ENCODE results near the gene NCAM2.

Gene NCAM2

GRCh38 chr21:21085206-21085605 is 87.0 kb downstream of the NCAM2 start (continued):
- TF ChIP-seq PRDM6 (tag by site-specific recombination; IDR thresholded peaks at IDR 0.05) (no peak), ZNF366 (tag by site-specific recombination; conservative IDR thresholded peaks at IDR 0.05) (no peak), ZFP41 (tag by site-specific recombination; IDR thresholded peaks at IDR 0.05; ENCODE audit: borderline replicate concordance) (no peak), EGR2 (tag by site-specific recombination; IDR thresholded peaks at IDR 0.05; ENCODE audit: low read depth) (no peak), ZNF707 (tag by site-specific recombination; IDR thresholded peaks at IDR 0.05) (no peak), ZNF600 (tag by site-specific recombination; IDR thresholded peaks at IDR 0.05) (no peak), IKZF3 (tag by site-specific recombination; IDR thresholded peaks at IDR 0.05) (no peak), ZNF843 (tag by site-specific recombination; IDR thresholded peaks at IDR 0.05) (no peak), ZNF548 (tag by site-specific recombination; IDR thresholded peaks at IDR 0.05) (no peak)
- TF ChIP-seq, protein P1, sequence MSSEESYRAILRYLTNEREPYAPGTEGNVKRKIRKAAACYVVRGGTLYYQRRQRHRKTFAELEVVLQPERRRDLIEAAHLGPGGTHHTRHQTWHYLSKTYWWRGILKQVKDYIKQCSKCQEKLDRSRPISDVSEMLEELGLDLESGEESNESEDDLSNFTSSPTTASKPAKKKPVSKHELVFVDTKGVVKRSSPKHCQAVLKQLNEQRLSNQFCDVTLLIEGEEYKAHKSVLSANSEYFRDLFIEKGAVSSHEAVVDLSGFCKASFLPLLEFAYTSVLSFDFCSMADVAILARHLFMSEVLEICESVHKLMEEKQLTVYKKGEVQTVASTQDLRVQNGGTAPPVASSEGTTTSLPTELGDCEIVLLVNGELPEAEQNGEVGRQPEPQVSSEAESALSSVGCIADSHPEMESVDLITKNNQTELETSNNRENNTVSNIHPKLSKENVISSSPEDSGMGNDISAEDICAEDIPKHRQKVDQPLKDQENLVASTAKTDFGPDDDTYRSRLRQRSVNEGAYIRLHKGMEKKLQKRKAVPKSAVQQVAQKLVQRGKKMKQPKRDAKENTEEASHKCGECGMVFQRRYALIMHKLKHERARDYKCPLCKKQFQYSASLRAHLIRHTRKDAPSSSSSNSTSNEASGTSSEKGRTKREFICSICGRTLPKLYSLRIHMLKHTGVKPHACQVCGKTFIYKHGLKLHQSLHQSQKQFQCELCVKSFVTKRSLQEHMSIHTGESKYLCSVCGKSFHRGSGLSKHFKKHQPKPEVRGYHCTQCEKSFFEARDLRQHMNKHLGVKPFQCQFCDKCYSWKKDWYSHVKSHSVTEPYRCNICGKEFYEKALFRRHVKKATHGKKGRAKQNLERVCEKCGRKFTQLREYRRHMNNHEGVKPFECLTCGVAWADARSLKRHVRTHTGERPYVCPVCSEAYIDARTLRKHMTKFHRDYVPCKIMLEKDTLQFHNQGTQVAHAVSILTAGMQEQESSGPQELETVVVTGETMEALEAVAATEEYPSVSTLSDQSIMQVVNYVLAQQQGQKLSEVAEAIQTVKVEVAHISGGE (tag by site-specific recombination; conservative IDR thresholded peaks at IDR 0.05; ENCODE audit: low read depth), result no peak
- TF ChIP-seq, protein P2, sequence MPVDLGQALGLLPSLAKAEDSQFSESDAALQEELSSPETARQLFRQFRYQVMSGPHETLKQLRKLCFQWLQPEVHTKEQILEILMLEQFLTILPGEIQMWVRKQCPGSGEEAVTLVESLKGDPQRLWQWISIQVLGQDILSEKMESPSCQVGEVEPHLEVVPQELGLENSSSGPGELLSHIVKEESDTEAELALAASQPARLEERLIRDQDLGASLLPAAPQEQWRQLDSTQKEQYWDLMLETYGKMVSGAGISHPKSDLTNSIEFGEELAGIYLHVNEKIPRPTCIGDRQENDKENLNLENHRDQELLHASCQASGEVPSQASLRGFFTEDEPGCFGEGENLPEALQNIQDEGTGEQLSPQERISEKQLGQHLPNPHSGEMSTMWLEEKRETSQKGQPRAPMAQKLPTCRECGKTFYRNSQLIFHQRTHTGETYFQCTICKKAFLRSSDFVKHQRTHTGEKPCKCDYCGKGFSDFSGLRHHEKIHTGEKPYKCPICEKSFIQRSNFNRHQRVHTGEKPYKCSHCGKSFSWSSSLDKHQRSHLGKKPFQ (tag by site-specific recombination; IDR thresholded peaks at IDR 0.05), result no peak

DNA sequence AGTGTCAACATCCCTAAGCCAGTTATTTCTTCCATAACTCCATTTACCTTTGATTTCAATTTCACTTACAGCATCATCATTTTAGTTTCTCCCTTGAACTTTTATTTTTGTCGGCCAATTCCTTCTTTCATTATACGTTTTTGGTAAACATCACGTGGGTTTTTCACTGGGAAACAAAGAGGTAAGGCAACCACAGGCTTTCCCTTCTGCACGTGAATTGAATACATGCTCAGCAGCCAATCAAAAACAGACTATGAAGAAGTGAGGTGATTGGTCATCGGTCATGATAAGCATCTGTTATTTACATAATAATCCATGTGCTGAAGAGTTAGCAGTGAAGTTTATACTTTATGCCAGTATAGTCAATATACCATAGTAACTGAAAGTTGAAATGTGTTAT is 98.7 kb downstream of the NCAM2 start:
- Histone ChIP-seq H3K27ac (ENCODE audit: extremely low read depth, low read depth, low read length) (no peak overlapping the region), H3K4me3 (ENCODE audit: low read depth, low read length) (no peak overlapping the region), H3K9me3 (ENCODE audit: control insufficient read depth, insufficient read depth, low read depth, low read length) (no peaks in the 10 kb centered on the region), H3K4me1 (ENCODE audit: control insufficient read depth, insufficient read depth, low read length) (no peaks in the 10 kb centered on the region), H3K36me3 (ENCODE audit: control insufficient read depth in 2 of 2, insufficient read depth in 1 of 2, low read length in 2 of 2) (no peaks in the 10 kb centered on the region)
- CTCF ChIA-PET, result interaction anchor here (1.4 kb wide), 1 partner anchor 30 kb away, joined by 3 read pairs; no protein-coding TSS in a partner anchor
- POLR2A ChIA-PET, result no interaction called here
- no peak for TF ChIP-seq ZNF596 (tag by site-specific recombination; IDR thresholded peaks at IDR 0.05)
- TF ChIP-seq ZNF747 (tag by site-specific recombination; IDR thresholded peaks at IDR 0.05), result no peak
- TF ChIP-seq ZNF530 (tag by site-specific recombination; IDR thresholded peaks at IDR 0.05; ENCODE audit: low read depth), result no peak
- TF ChIP-seq ZNF707 (tag by site-specific recombination; IDR thresholded peaks at IDR 0.05), result no peak
- TF ChIP-seq ZBTB17 (tag by site-specific recombination; IDR thresholded peaks at IDR 0.05), result no peak
- no peak for TF ChIP-seq MEIS1 (CRISPR knock-in tag; IDR thresholded peaks at IDR 0.05; ENCODE audit: borderline replicate concordance)
- no peak for TF ChIP-seq ZNF302 (tag by site-specific recombination; IDR thresholded peaks at IDR 0.05; ENCODE audit: low read depth)

- ChIA-PET POLR2A (no interaction called here), CTCF (interaction anchor here (0.7 to 1.4 kb wide), 3 partner anchors 31 to 1990 kb away, joined by 3 to 4 read pairs (median 3); no protein-coding TSS in a partner anchor)
Measured at GRCh38 chr21:21097466-21097865, 99.3 kb downstream of the NCAM2 start.

More at GRCh38 chr21:21097466-21097865, 99.3 kb downstream of the NCAM2 start:
- Histone ChIP-seq H3K4me1 (ENCODE audit: control insufficient read depth, insufficient read depth, low read length) (no peaks in the 10 kb centered on the region), H3K4me3 (ENCODE audit: low read depth, low read length) (no peak overlapping the region), H3K27ac (ENCODE audit: extremely low read depth, low read depth, low read length) (no peak overlapping the region), H3K36me3 (ENCODE audit: control insufficient read depth in 2 of 2, insufficient read depth in 1 of 2, low read length in 2 of 2) (no peaks in the 10 kb centered on the region), H3K9me3 (ENCODE audit: control insufficient read depth, insufficient read depth, low read depth, low read length) (no peaks in the 10 kb centered on the region)
- no peak for TF ChIP-seq ZNF548 (tag by site-specific recombination; IDR thresholded peaks at IDR 0.05)
- TF ChIP-seq KLF1 (tag by site-specific recombination; IDR thresholded peaks at IDR 0.05), result no peak
- no peak for TF ChIP-seq ZNF514 (tag by site-specific recombination; IDR thresholded peaks at IDR 0.05)
- TF ChIP-seq ZNF423 (tag by site-specific recombination; IDR thresholded peaks at IDR 0.05), result no peak
